DMS114 treated with DMSO at 0.1 percent for 48 hours (cell line): Measurements from ENCODE around the gene KIFBP.

Experiments
- DNase-seq: peaks from one replicate; lab custom pipeline; 2025; ENCODE audit not compliant: unreplicated experiment; lab: John Stamatoyannopoulos, UW

KIFBP gene

GRCh38 chr10:69047111-69047832 lies 58.7 kb downstream of the KIFBP start:
- no peak for DNase-seq

- DNase-seq: no peak
These were observed 59.5 kb downstream of the KIFBP start for GRCh38 chr10:69048103-69048502.

GRCh38 chr10:69049566-69049961 lies 61.0 kb downstream of the KIFBP start:
- no peak for DNase-seq

GRCh38 chr10:69051303-69051702 lies 62.7 kb downstream of the KIFBP start:
- no peak for DNase-seq

- no peak for DNase-seq
These were observed 63.3 kb downstream of the KIFBP start for GRCh38 chr10:69051710-69052487.

GRCh38 chr10:69052736-69053135 lies 64.1 kb downstream of the KIFBP start:
- no peak for DNase-seq

- DNase-seq: no peak
These were observed 66.6 kb downstream of the KIFBP start for GRCh38 chr10:69055241-69055640.

GRCh38 chr10:69056129-69056528 lies 67.5 kb downstream of the KIFBP start:
- no peak for DNase-seq

- DNase-seq: no peak
These were observed 68.1 kb downstream of the KIFBP start for GRCh38 chr10:69056536-69057260.

GRCh38 chr10:69057261-69057950 lies 68.8 kb downstream of the KIFBP start:
- DNase-seq: no peak

GRCh38 chr10:69057951-69058297 lies 69.3 kb downstream of the KIFBP start:
- DNase-seq: no peak

- no peak for DNase-seq
These were observed 71.7 kb downstream of the KIFBP start for GRCh38 chr10:69060127-69060798.

- DNase-seq: no peak
These were observed 72.9 kb downstream of the KIFBP start for GRCh38 chr10:69061305-69062161.

GRCh38 chr10:69062901-69063300 lies 74.3 kb downstream of the KIFBP start:
- DNase-seq: no peak

GRCh38 chr10:69064762-69065328 lies 76.2 kb downstream of the KIFBP start:
- no peak for DNase-seq

- DNase-seq: no peak
These were observed 77.1 kb downstream of the KIFBP start for GRCh38 chr10:69065406-69066361.
